DMS 273 (cell line): ENCODE results near the gene SUGCT.
A peak's percentile ranks its signal among the peaks of the same experiment; 100 is the strongest.
"Not testable (repeated sequence)": the region's sequence is repeated elsewhere in the genome, so short reads cannot be mapped to it uniquely, and the experiment has no call there.

Experiments used
- DNase-seq: peaks from one replicate; lab custom pipeline; 2025; ENCODE audit not compliant: unreplicated experiment; lab: John Stamatoyannopoulos, UW

Gene SUGCT

DNA sequence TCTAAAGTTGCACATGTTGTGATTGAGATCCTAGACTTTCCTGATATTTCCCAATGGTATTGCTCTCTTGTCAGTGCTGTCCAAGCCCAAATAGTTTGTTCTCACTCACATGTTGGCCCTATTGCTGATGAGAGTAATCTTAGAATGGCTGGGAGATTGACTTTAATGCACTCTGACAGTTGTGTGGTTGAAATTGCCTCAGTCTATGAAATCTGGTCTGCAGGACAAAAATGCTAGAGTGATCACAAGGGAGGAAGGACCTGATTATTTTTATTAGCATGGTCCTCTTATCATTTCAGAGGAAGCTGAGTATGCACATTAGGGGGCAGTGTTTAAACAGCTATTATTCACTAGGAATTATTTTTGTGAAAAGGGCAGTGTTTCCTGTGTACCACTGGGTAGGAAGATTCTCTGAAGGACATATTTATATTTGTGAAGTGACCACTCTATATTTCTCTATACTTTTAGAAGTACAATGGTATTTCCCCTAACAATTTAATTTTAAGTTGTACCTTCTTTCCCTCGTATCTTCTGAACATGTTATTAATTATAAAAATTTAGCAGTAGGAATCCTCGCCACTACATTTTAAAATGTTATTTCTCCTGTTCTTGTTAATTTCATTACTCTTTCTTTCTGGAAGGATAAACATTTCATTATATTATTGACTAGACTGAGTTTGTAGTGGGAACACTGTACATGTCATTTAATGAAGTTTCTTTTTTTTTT, 64.4 kb downstream of the SUGCT start:
- peak; percentile 45 for DNase-seq

DNA sequence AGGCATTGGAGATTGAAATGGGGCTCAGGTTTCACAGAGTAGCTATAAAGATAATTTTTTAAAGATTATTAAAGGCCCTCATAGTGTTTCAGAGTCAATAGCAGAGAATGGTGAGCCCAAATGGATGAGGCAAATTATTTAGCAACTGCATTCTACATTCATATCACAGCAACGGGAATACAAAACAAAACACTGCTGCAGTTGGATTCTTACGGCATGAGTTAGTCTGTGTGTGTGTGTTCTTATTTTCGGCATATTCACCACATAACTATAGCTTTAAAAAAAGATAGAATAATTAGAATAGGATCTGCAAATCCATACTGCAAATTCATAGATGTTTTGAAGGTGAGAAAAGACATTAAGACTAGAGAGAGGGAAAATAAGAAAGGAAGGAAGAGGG, 66.0 kb downstream of the SUGCT start:
- DNase-seq = no peak

DNA sequence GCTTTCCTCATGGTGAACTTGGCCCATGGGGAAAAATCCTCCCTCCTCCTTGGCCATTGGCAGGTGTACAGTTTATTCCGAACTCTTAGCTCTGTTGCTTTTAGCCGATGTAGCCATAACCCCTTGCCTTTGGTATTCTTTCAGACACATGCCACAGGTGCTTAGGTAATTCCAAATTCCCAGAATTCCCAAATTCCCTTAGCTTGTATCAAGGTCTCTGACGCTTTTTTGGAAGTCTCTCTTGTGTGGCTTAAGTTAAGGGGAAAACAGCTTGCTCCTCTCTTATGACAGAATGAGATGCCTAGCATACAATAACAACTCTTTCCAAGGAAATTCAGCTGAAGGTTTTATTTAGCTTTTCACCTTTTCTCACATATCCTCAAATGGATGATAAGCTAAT, 68.0 kb downstream of the SUGCT start:
- no peak for DNase-seq

DNA sequence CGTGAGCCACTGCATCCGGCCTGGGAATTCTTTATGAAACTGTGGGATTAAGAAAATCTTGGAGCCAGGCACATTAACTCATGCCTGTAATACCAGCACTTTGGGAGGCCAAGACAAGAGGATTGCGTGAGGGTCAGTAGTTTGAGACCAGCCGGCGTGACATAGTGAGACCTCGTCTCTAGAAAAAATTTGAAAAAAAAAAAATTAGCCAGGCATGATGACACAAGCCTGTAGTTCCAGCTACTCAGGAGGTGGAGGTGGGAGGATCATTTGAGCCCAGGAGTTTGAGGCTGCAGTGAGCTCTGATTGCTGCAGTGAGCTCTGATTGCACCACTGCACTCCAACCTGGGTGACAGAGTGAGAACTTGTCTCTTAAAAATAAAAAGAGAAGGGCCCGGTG, 69.8 kb downstream of the SUGCT start:
- no peak for DNase-seq

DNA sequence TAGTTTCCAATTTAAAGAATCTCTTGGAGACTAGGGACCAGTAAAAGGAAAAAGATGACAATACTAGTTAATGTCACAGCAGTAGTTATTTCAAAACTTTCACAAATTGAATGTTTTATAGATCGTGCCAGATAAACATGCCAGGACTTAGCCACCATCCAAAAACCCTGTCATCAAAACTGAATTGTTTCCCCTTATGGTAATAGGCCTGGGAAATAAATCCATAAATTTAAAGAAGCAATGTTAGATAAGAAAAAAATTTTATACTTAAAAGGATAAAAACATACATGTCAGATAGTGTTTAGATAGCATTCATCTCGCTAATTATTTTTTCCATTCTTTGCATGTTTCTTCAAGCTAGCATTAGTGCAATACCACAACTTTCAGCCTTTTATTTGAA, 71.2 kb downstream of the SUGCT start:
- DNase-seq = no peak

DNA sequence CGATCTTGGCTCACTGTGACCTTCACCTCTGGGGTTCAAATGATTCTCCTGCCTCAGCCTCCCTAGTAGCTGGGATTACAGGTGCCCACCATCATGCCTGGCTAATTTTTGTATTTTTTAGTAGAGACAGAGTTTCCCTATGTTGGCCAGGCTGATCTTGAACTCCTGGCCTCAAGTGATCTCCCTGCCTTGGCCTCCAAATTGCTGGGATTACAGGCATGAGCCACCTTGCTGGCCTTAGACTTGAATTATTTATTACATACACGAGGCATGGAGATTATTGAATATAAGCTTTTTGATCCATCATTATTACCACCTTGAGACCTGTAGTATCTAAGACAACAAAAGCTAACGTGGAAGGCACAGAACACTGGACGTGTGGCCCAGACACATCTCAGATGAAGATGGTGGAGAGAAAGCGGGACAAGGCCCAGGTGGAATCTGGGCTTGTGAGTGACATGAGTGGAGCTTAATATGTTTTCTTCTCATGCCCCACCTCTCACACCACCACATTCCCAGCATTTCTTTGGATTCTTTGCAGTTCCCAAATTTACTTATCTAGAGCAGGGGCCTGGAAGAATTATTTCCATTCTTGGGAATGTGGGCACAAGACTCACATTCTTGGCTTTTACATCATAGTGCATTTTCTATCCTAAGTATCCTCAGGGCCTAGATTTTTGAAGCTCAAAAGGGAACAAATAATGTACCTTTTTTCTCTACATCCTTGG, 76.6 kb downstream of the SUGCT start:
- no peak for DNase-seq

DNA sequence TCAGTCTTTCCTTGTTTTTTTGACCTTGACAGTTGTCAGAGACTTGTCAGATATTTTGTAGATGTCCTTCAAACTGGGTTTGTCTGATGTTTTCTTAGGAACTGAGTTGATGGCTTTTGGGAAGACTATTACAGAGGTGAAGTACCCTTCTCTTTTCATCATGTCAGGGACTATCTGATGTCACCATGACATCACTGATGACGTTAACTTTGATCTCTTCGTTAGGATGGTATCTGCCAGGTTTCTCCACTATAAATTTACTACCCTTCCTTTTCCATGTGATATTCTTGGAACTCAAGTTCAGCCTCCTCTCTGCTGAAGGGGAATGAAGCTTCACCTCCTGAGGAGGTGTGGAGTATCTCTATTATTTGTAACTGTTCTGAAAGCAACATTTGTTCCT, 78.5 kb downstream of the SUGCT start:
- no peak for DNase-seq

DNA sequence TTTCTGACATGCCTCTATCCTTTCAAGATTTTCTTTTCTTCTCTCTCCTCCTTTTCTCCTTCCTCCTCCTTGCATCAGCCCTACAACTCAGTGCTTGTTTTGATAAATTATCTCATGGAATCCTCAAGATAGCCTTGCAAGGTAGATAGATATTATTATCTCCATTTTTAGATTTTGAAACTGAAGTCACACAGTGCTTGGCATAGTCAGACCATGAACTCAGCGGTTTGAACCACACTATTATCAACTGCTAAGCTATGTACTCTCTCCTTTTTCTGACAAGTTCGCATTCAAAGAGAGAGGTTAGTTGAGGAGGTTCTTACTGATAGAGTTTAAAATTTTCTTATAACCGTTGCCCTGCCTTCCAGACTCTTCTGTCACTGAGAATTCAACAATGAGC, 79.1 kb downstream of the SUGCT start:
- no peak for DNase-seq

DNA sequence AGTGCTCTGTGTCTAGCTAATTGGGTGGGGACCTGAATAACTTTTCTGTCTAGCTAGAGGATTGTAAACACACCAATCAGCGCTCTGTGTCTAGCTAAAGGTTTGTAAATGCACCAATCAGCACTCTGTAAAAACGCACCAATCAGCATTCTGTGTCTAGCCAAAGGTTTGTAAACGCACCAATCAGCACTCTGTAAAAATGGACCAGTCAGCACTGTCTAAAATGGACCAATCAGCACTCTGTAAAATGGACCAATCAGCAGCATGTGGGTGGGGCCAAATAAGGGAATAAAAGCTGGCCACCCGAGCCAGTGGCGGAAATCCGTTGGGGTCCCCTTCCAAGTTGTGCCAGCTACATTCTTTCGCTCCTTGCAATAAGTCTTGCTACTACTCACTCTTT, 83.8 kb downstream of the SUGCT start:
- DNase-seq = not testable (repeated sequence)

DNA sequence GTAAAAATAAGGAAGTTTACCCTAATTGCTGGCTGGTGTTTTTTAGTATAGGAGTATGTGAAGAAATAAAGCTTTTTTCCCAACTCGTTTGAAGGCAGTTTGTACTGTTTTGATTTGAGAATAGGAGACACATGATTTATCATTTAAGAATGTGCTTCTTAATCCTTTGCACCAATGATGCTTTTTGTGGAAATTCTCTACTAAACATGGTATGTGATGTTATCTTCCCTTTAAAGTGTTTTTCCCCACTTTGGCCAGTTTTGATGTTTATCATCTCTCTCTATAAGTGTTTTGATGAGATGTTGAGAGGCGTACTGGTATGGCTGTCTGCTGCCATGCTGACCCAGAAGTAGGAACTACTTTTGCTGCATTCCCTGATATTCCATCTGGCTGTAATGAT, 85.1 kb downstream of the SUGCT start:
- no peak for DNase-seq

DNA sequence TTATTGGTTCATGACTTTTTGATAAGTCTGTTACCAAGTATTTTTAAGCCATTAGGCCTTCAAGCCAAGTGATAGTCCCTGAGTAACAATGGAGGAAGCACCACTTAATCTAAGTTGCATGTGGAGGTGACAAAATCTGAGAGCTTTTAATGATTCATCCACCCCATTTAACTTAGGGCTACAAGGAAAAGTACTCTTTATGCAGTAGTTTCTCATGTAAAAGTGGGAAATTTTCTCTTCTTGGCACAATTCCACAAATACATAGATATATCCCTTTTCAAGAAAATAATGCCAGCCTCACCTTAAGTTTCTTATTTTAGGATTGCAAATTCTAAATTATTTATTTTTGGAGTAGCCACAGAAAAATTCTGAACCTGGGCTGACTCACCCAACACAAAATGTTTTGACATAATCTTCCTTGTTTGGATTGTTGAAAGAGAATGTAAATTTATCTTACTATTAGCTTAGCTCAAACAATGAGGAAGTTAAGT, 85.7 kb downstream of the SUGCT start:
- DNase-seq = peak; percentile 5

DNA sequence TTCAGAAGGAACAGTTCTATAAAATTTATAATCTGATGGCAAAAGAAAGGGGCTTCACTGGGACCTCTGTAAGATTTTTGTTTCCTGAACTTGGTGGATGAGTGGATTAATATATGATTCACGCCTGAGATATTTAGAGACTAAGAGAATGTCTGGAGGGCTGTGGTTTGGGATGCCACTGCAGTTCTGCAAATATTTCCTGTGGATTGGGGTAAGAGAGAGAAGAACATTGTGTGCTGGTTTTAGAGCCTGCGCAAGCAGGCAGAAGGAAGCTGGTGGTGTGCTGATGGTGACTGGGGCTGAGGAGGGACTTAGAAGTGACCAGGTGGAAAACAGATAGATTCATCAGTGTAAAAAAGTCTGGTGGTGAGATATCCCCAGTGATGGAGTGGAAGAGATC, 87.0 kb downstream of the SUGCT start:
- no peak for DNase-seq

DNA sequence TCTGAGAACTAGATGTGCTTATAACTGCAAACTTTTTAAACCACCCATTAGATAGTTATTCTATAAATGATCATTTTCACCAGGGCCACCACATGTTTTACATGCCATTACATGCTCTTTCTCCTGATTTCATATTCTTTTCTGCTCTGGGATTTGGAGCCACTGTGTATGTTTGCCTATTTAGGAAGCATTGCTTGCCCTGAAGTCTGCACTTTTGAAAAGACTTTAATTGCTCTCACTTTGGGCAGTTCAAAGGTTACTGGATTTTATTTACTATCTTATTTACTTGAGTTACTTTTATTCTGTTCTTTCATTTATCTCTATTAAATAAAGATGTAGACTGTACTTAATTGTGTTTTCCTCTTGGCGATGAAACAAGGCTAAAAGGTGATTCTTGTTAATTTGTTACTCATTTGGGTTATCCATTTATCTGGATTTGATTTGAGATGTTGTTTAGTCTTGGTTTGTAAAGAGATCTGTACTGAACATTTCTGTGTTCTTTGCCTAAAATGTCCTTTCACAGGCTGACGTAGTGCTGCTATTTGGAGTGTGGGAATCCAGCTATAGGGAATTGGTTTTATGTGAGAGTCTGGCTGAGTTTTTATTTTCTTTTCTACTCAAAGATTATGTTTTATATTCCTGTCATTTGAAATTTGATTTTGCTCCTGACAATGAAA, 88.8 kb downstream of the SUGCT start:
- DNase-seq = no peak

DNA sequence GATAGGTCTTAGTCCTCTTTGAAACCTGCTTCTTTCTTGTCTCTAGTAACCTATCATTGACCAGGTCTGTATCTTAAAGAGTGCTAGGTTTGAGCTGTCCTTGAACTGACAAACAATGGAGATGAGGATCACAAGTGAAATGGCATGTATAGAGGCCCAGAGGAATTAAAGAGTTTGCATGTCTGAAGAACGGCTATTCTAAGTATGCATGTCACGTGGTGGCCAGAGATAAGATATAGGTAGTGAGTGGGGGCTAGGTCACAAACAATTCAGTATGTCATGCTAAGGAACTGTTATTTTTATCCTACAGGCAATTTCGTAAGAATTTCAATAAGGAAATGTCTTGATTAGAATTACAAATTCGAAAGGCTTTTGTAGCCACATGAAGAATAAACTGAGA, 95.3 kb downstream of the SUGCT start:
- no peak for DNase-seq

DNA sequence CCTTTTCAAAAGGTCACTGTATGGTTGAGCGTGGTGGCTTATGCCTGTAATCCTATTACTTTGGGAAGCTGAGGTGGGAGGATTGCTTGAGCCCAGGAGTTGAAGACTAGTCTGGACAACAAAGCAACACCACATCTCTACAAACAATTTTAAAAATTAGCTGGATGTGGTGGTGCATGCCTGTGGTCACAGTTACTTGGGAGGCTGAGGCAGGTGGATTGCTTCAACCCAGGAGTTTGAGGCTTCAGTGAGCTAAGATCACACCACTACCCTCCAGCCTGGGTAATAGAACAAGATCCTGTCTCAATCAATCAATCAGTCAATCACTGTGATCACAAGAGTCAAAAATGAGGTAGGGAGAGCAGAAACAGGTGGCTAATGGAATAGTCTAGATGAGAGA, 97.0 kb downstream of the SUGCT start:
- no peak for DNase-seq

DNA sequence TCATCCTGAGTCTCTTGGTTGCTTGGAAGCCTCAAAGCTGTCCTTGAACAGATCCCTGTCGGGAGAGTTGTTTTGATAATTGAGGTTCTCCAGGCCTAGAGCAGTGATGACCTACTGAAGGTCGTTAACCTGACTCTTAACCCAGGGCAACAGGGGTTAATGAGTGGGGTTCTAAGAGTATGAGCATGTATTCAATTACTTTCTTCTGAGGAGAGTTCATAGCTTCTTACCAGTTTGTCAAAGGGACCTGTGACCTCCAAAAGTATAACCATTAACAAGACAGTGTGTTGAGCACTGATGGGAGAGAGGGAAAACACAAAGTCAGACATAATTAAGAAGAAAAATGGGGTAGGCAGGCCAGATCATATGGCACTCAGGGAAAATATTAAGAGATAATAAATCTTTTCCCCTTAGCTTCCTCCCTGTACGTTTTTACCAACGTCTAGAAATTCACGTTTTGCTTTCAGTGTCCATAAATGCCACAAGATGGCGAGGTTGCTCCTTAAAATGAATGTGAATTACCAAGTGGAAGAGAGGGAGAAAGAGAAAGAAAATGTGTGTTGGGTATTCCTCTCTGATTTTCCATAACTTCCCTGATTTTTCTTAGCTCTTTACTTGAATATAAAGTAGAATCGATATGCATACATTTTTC, 97.6 kb downstream of the SUGCT start:
- DNase-seq = peak; percentile 87

DNA sequence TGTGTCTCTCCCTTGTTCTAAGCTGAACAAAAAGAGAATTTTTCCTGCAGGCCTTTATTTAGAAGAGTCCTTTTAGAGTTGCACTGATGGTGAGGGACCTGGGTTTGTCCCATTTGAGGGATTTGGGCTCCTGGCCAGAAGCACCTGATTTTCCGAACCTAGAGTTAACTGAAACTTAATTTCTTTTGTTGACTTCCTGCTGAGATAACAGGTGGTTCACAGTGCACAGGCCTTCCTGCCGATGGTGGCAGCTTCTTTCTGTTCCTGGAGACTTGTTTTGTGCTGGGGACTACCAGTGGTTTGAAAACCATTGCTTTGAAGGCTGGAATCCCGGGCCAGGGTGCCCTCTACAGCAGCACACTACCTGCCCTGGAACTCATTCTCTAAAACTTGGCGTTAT, 99.2 kb downstream of the SUGCT start:
- DNase-seq = peak; percentile 41

DNA sequence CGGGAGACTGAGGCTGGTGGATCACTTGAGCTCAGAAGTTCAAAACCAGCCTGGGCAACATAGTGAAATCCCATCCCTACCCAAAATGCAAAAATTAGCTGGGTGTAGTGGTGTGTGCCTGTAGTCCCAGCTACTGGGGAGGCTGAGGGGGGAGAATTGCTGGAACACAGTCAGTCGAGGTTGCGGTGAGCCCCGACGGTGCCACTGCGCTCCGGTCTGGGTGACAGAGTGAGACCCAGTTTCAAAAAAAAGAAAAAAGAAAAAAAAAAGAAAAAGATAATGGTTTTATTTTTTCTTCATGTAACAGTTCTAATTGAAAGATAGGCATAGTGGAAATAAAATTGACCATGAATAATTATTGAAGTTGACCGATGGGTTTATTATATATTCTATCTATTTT, 99.9 kb downstream of the SUGCT start:
- DNase-seq = no peak

DNA sequence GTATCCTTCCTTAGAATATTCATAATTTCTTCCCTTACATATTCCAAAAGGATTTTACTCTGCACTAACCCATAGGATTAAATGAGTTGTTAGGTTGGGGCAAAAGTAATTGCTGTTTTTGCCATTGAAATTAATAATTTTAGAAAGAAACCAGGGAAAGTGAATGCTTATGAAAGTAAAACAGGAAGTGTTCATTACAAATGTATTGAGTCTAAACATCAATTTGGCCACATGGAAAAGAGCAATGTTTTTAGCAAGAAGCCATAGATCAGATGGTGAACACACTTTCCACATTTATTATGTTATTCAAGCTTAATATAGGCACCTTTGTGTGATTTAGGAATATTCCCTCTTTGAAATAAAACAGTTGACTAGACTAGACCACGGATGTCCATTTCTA, 102.9 kb downstream of the SUGCT start:
- no peak for DNase-seq

DNA sequence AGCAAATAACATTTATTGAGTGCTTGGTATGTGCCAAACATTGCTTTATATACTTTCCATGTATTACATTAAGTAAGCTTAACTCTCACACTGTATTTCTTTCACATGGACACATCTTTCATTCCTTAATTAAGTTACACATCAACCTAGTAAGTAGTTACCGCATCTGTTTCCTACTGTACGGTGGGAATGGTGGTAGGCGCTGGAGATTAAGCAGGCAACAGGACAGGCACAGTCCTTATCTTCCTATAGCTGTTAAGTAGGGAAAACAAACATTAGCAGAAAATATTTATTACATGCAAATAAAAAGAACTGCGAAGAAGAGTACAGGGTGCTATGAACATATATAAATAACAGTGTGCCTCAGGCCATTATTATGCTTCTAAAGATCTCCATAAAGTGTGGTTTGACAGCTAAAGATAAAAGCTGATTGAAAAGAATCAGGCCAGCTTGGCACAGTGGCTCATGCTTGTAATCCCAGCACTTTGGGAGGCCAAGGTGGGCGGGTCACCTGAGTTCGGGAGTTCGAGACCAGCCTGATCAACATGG, 105.0 kb downstream of the SUGCT start:
- DNase-seq = no peak

DNA sequence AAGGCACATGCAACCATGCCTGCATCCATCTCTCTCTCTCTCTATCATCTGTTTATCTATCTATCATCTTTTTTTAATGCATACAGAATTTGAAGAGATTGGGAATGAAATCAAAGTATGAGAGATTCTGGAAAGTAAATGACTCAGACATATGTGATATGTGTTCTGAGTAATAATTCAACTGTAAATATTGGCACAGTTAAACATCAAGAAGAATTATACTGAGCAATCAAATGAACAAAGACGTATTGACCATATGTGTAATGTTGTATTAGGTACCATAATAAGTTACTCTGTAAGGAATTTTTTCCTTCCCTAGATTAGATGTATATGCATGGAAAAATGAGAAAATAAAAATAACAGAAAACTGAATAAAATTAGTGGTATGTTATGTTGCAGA, 108.3 kb downstream of the SUGCT start:
- no peak for DNase-seq
